Endothelial cell of umbilical vein (primary cell): ENCODE results near the gene CYP8B1. TPM values are rescaled to one million over a fixed set of nuclear protein-coding genes. Genes with fewer than 3 reads are reported as not detected.

Source experiments
- BruUV-seq: library from RNA; stranded (reverse); fragments of 400-500 nt; replicated peaks from 2 replicates; lab custom pipeline; 2021; lab: Mats Ljungman, UMichigan
- CTCF ChIA-PET: fragments of 300-600, 350-600 bp; sonication (Branson Sonifier 250); formaldehyde crosslinking; loops from one replicate; lab custom pipeline; 2021; ENCODE audit warnings: antibody characterized with exemption, inconsistent platforms; lab: Charles Lee
- POLR2A ChIA-PET: fragments of 300-600, 350-600 bp; sonication (Branson Sonifier 250); formaldehyde crosslinking; loops from one replicate; lab custom pipeline; 2021; ENCODE audit warnings: antibody characterized with exemption, inconsistent platforms; lab: Charles Lee
- DNase-seq: peaks from one replicate; pipeline ENCODE4 v3.0.0-alpha.2; 2011; ENCODE audit warnings: low read depth, low spot score
- FAIRE-seq: peaks from 2 replicates; lab custom pipeline; 2011; peaks lifted over from hg19 to GRCh38; lab: Jason Lieb, UNC
- H2AFZ ChIP-seq: 2 replicates; pipeline ENCODE4 v1.6.0; 2012; ENCODE audit warnings: low read depth, low read length, control low read depth, inconsistent platforms
- H3K27ac ChIP-seq: 2 replicates; pipeline ENCODE4 v1.5.1; 2011; ENCODE audit warnings: low read depth, mild to moderate bottlenecking, control low read depth, low read length, moderate library complexity; ENCODE audit not compliant: insufficient read depth
- H3K27me3 ChIP-seq, 2 experiments: 2 replicates each; pipeline versions ENCODE4 v1.6.0 to v1.6.1; 2011; ENCODE audit warnings: low read length in 2 of 2, mixed read lengths in 1 of 2; ENCODE audit not compliant: control insufficient read depth in 2 of 2, insufficient read depth in 2 of 2
- H3K36me3 ChIP-seq, 2 experiments: 2 replicates in 1 of 2; 3 replicates in 1 of 2; pipeline ENCODE4 v1.5.1; 2011; ENCODE audit warnings: low read length in 2 of 2, mild to moderate bottlenecking in 1 of 2, moderate library complexity in 1 of 2; ENCODE audit not compliant: control insufficient read depth in 2 of 2, insufficient read depth in 2 of 2; ENCODE audit errors: extremely low read depth in 1 of 2
- H3K4me1 ChIP-seq: 3 replicates; pipeline ENCODE4 v1.5.1; 2011; ENCODE audit warnings: mild to moderate bottlenecking, low read length; ENCODE audit not compliant: control insufficient read depth, insufficient read depth; ENCODE audit errors: extremely low read depth
- H3K4me2 ChIP-seq: 2 replicates; pipeline ENCODE4 v1.6.1; 2011; ENCODE audit warnings: low read length, control low read depth, mixed read lengths; ENCODE audit not compliant: insufficient read depth
- H3K4me3 ChIP-seq, 3 experiments: fragments of 200-600 bp in 1 of 3; sonication (generic), shearing (Covaris generic) in 1 of 3; replicated peaks in 1 of 3; 2 replicates each; pipeline ENCODE4 v1.5.1; 2011 to 2016; ENCODE audit warnings: control low read depth in 3 of 3, low read length in 3 of 3, mild to moderate bottlenecking in 2 of 3, inconsistent platforms in 1 of 3, low read depth in 1 of 3, moderate library complexity in 1 of 3; ENCODE audit not compliant: insufficient read depth in 1 of 3
- H3K79me2 ChIP-seq: 2 replicates; pipeline ENCODE4 v1.6.0; 2012; ENCODE audit warnings: low read length, inconsistent platforms; ENCODE audit not compliant: control insufficient read depth, insufficient read depth
- H3K9ac ChIP-seq: replicated peaks from 2 replicates; pipeline ENCODE3; 2011; ENCODE audit warnings: low read length, control low read depth; ENCODE audit not compliant: insufficient read depth; ENCODE audit errors: extremely low read depth
- H3K9me1 ChIP-seq: replicated peaks from 3 replicates; pipeline ENCODE4 v1.6.0; 2011; ENCODE audit warnings: mild to moderate bottlenecking, low read length; ENCODE audit not compliant: control insufficient read depth, insufficient read depth; ENCODE audit errors: extremely low read depth
- H3K9me3 ChIP-seq: replicated peaks from 2 replicates; pipeline ENCODE4 v1.5.1; 2012; ENCODE audit warnings: low read length, inconsistent platforms; ENCODE audit not compliant: control insufficient read depth, insufficient read depth
- H4K20me1 ChIP-seq: replicated peaks from 2 replicates; pipeline ENCODE3; 2011; ENCODE audit warnings: mild to moderate bottlenecking, low read length; ENCODE audit not compliant: control insufficient read depth, insufficient read depth; ENCODE audit errors: extremely low read depth
- EZH2 ChIP-seq: IDR thresholded peaks from 2 replicates; pipeline ENCODE4 v1.6.1; 2012; ENCODE audit warnings: borderline replicate concordance, low read depth, mild to moderate bottlenecking, moderate library complexity, low read length, inconsistent platforms; ENCODE audit not compliant: severe bottlenecking
- FOS ChIP-seq: IDR thresholded peaks from 2 replicates; pipeline ENCODE4 v1.6.1; 2011; ENCODE audit warnings: mild to moderate bottlenecking, low read length, moderate library complexity, borderline replicate concordance; ENCODE audit not compliant: insufficient read depth
- GATA2 ChIP-seq: IDR thresholded peaks from 2 replicates; pipeline ENCODE4 v1.7.0; 2011; ENCODE audit warnings: low read depth, mild to moderate bottlenecking, moderate library complexity, mixed read lengths, low read length; ENCODE audit not compliant: insufficient read length, insufficient read depth
- JUN ChIP-seq: IDR thresholded peaks from 2 replicates; pipeline ENCODE4 v1.6.1; 2011; ENCODE audit warnings: borderline replicate concordance, low read depth; ENCODE audit not compliant: insufficient read length, insufficient read depth
- MYC ChIP-seq: IDR thresholded peaks from one replicate; pipeline ENCODE4 v1.6.1; 2011; ENCODE audit warnings: mild to moderate bottlenecking, low read depth, low read length
- POLR2A ChIP-seq: IDR thresholded peaks from 2 replicates; pipeline ENCODE4 v1.6.1; 2012; ENCODE audit warnings: low read depth, mild to moderate bottlenecking, control low read depth, low read length
- POLR2AphosphoS5 ChIP-seq: IDR thresholded peaks from 2 replicates; pipeline ENCODE4 v1.6.1; 2012; ENCODE audit warnings: low read depth, mild to moderate bottlenecking, control low read depth, low read length, moderate library complexity; ENCODE audit not compliant: insufficient read depth
- dilution Hi-C: fragments of 300-500 bp; cut with MboI; formaldehyde crosslinking; loops from one replicate; pipeline ENCODE4 v1.15.0; 2019; ENCODE audit warnings: low sequenced_read_pairs; ENCODE audit not compliant: extremely low pct_ligation_motif_present
- intact Hi-C: fragments of 100-400 bp; cut with micrococcal nuclease; formaldehyde crosslinking; loops from one replicate; pipeline ENCODE4 v1.10.0; 2022
- polyA plus RNA-seq, 4 experiments: library from polyadenylated mRNA; depleted of rRNA in 3 of 4; stranded (reverse) in 3 of 4; unstranded in 1 of 4; fragments of >200 nt; gene quantifications; 2 replicates each; pipeline versions ENCODE4 v1.2.1 to v1.2.3, GENCODE V29; 2011 to 2012; ENCODE audit warnings: missing spikeins in 1 of 4
- total RNA-seq: library from RNA; stranded (reverse); gene quantifications from 2 replicates; pipeline ENCODE4 v1.2.3, GENCODE V29; 2021
- TF ChIP-seq, protein P1 (sequence below): IDR thresholded peaks from 2 replicates; pipeline ENCODE4 v1.6.1; 2011; ENCODE audit not compliant: insufficient read depth, insufficient read length
- TF ChIP-seq, protein P2 (sequence below), 2 donors: IDR thresholded peaks; 1 replicate in 1 of 2; 2 replicates in 1 of 2; pipeline ENCODE4 v1.5.1; 2011; ENCODE audit warnings: low read length in 2 of 2, mild to moderate bottlenecking in 2 of 2, moderate library complexity in 2 of 2, control low read depth in 1 of 2, inconsistent platforms in 1 of 2, low read depth in 1 of 2; ENCODE audit not compliant: insufficient read depth in 1 of 2; ENCODE audit errors: extremely low read depth in 1 of 2

Gene CYP8B1
- total and polyA plus RNA-seq, 2 donors (not counting 3 experiments of a cell fraction or from before 2014, with no cell fraction given): not detected

DNA sequence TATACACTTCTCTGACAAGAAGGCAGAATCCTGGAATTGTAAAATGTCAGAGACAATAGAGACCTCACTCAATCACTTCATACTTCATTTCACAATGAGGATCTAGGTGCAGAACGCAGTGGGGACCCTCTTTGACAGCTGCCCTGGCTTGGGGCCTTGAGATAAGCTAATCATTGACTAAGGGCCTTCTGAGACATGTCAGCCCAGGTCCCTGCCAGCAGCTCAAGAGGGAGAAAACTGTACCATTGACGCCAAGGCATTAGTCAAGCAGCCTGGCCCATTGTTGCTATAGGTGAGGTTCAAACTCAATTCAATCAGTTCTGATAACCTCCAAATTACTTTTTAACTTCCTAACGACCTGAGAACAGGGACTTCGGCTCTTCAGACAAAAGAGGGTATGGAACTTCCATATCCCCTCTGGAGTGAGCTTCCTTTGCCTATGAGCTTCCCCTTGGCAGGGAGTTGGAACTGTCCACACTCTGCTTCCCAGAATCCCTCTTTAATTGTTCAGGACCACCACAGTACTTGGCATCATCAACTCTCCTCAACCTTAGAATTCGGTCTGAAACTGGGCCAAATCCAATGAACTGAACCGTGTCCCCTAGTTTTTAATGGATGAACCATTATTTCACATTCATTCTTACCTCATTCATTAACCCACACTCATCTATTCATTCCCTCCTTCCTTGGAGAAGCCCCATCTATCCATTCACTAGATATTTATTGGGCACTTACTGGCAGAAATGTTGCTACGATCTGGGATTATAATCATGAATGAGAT, 1.5 kb upstream of the CYP8B1 start:
- FAIRE-seq (no peak), DNase-seq (no peak)
- intact Hi-C loops (no loop called here), dilution Hi-C loops (no loop called here)
- Histone ChIP-seq H3K27ac (no peak overlapping the region), H3K36me3 (no peaks in the 10 kb centered on the region), H3K79me2 (no peaks in the 10 kb centered on the region), H3K4me2 (no peak overlapping the region), H3K9me3 (no peaks in the 10 kb centered on the region), H2AFZ (no peak overlapping the region), H3K9ac (no peak overlapping the region), H3K4me1 (peaks cover 7% of the 10 kb centered on the region), H4K20me1 (no peaks in the 10 kb centered on the region), H3K27me3 (peaks cover 14 to 19% of the 10 kb centered on the region in 2 experiments), H3K4me3 (no peak overlapping the region), H3K9me1 (no peaks in the 10 kb centered on the region)
- ChIA-PET POLR2A (no interaction called here), CTCF (interaction anchor here (1.0 to 1.1 kb wide), 2 partner anchors 8 to 46 kb away, joined by 3 read pairs; no protein-coding TSS in a partner anchor)
- BruUV-seq: no TSS peak
- TF ChIP-seq POLR2AphosphoS5 (no peak), JUN (no peak), EZH2 (no peak), GATA2 (no peak), MYC (no peak), FOS (no peak), POLR2A (no peak)
- TF ChIP-seq, protein P1, sequence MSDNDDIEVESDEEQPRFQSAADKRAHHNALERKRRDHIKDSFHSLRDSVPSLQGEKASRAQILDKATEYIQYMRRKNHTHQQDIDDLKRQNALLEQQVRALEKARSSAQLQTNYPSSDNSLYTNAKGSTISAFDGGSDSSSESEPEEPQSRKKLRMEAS: no peak
- TF ChIP-seq, protein P2, sequence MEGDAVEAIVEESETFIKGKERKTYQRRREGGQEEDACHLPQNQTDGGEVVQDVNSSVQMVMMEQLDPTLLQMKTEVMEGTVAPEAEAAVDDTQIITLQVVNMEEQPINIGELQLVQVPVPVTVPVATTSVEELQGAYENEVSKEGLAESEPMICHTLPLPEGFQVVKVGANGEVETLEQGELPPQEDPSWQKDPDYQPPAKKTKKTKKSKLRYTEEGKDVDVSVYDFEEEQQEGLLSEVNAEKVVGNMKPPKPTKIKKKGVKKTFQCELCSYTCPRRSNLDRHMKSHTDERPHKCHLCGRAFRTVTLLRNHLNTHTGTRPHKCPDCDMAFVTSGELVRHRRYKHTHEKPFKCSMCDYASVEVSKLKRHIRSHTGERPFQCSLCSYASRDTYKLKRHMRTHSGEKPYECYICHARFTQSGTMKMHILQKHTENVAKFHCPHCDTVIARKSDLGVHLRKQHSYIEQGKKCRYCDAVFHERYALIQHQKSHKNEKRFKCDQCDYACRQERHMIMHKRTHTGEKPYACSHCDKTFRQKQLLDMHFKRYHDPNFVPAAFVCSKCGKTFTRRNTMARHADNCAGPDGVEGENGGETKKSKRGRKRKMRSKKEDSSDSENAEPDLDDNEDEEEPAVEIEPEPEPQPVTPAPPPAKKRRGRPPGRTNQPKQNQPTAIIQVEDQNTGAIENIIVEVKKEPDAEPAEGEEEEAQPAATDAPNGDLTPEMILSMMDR (IDR thresholded peaks at IDR 0.05; ENCODE audit: extremely low read depth in 1 of 2, insufficient read depth in 1 of 2, low read depth in 1 of 2, low read length in 2 of 2): no peak
